Upper lobe of left lung (tissue), 6 donors: ENCODE measurements around the gene PIP4K2B. TPM values are rescaled to one million over a fixed set of nuclear protein-coding genes. Genes with fewer than 3 reads are reported as not detected.
A peak's percentile ranks its signal among the peaks of the same experiment; 100 is the strongest.

Experiments used
- ATAC-seq, 2 donors: fragments of 200-7000 bp; cut with Tn5 transposase; one replicate each; pipeline ENCODE4 v1.9.1; 2022; ENCODE audit warnings: mild to moderate bottlenecking in 2 of 2, moderate library complexity in 2 of 2; ENCODE audit not compliant: low FRiP score in 2 of 2
- DNase-seq, 2 donors: peaks; one replicate each; pipeline ENCODE4 v3.0.0-alpha.2; 2019 to 2020
- H3K27ac ChIP-seq, 4 donors: fragments of 200-600 bp; sonication (generic); one replicate each; pipeline ENCODE4 v1.5.1; 2016 to 2019
- H3K27me3 ChIP-seq, 4 donors: fragments of 200-600 bp; sonication (generic); one replicate each; pipeline ENCODE4 v1.5.1; 2017 to 2019
- H3K36me3 ChIP-seq, 4 donors: fragments of 200-600 bp; sonication (generic); one replicate each; pipeline ENCODE4 v1.5.1; 2016 to 2019
- H3K4me1 ChIP-seq, 4 donors: fragments of 200-600 bp; sonication (generic); one replicate each; pipeline ENCODE4 v1.5.1; 2018 to 2019
- H3K4me3 ChIP-seq, 4 donors: fragments of 200-600 bp; sonication (generic); one replicate each; pipeline ENCODE4 v1.5.1; 2017 to 2019; ENCODE audit warnings: mild to moderate bottlenecking in 2 of 4, moderate library complexity in 1 of 4
- H3K9me3 ChIP-seq, 4 donors: fragments of 200-600 bp; sonication (generic); one replicate each; pipeline ENCODE4 v1.5.1; 2018 to 2019
- EP300 ChIP-seq, 4 donors: sonication (generic); formaldehyde crosslinking; IDR thresholded peaks; one replicate each; pipeline ENCODE4 v1.5.1; 2017; ENCODE audit warnings: antibody characterized with exemption in 4 of 4, control low read depth in 2 of 4
- POLR2A ChIP-seq, 4 donors: fragments of 450-650 bp; IDR thresholded peaks; one replicate each; pipeline ENCODE4 v1.5.1; 2016 to 2017; ENCODE audit warnings: antibody characterized with exemption in 4 of 4, mild to moderate bottlenecking in 2 of 4
- POLR2AphosphoS5 ChIP-seq, 2 donors: sonication (generic); formaldehyde crosslinking; IDR thresholded peaks; one replicate each; pipeline ENCODE4 v1.5.1; 2017; ENCODE audit warnings: antibody characterized with exemption in 2 of 2
- WGBS, 2 donors: methylation state at CpG; one replicate each; pipeline ENCODE4 v1.1.5; 2017 to 2018; 5-methylcytosine and 5-hydroxymethylcytosine counted together
- total RNA-seq, 6 donors: library from RNA; depleted of rRNA in 4 of 6; stranded (reverse); fragments of >200 nt in 4 of 6; gene quantifications; one replicate each; pipeline versions ENCODE4 v1.1.0 to v1.2.1, GENCODE V29; 2016 to 2021
- TF ChIP-seq, protein P1 (sequence below), 6 experiments: fragments of 450-650 bp in 4 of 6; fragments of 200-600 bp in 2 of 6; sonication (generic) in 2 of 6; IDR thresholded peaks; one replicate each; pipeline ENCODE4 v1.5.1; 2016 to 2019; ENCODE audit warnings: antibody characterized with exemption in 6 of 6
- donor health status: DM: no; HTN: no; CAD: no; lungs with moderate emphysema.
- donor health status: DM: no; HTN: yes; CAD: no; lungs with severe emphysema.

Gene PIP4K2B
- total RNA-seq, 6 donors from 2014 or later, result 36.3 to 67.1 (median 38.8) TPM

DNA sequence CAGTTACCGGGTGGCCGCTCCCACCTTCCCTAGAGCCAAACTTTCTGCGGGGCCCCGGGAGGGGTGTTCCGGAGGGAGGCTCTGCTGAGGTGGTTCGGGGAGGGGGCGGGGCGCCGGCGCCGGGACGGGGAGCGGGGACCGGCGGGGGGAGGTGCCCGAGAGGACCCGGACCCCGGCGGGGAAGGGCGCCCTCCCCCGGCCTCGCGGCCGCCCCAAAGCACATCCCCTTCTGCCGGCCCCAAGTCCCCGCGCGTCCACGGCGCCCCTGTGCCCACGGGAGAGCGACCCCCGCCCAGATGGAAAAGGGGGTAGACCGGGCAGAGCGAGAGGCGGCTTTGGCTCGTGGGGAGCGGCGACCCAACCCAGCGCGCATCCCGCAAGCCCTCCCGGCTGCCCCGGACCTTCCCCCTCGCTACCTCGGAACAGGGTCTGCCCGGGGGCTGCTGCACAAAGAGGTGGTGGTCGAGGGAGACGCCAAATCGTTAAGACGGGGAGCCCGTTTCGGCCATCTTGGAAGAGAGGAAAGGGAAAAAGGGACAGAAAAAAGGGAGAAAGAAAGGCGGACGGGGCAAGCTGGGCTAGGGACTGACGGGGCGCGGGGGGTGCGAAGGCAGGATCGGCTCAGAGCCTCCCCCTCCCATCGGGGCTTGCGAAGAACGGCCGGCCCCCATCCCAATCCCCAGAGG lies 51.8 kb downstream of the PIP4K2B start:
- DNase-seq (peak in 1 of 2 donors; percentile 92), ATAC-seq (peak in 1 of 2 donors; percentile 0)
- no peaks in the 10 kb centered on the region for H3K9me3 ChIP-seq
- 2% methylated on average over 31 to 43 of the region's 64 CpGs for WGBS, 2 donors
- no peaks in the 10 kb centered on the region for H3K36me3 ChIP-seq
- TF ChIP-seq, protein P1, sequence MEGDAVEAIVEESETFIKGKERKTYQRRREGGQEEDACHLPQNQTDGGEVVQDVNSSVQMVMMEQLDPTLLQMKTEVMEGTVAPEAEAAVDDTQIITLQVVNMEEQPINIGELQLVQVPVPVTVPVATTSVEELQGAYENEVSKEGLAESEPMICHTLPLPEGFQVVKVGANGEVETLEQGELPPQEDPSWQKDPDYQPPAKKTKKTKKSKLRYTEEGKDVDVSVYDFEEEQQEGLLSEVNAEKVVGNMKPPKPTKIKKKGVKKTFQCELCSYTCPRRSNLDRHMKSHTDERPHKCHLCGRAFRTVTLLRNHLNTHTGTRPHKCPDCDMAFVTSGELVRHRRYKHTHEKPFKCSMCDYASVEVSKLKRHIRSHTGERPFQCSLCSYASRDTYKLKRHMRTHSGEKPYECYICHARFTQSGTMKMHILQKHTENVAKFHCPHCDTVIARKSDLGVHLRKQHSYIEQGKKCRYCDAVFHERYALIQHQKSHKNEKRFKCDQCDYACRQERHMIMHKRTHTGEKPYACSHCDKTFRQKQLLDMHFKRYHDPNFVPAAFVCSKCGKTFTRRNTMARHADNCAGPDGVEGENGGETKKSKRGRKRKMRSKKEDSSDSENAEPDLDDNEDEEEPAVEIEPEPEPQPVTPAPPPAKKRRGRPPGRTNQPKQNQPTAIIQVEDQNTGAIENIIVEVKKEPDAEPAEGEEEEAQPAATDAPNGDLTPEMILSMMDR (IDR thresholded peaks at IDR 0.05), result peak in 1 of 6 experiments; percentile 28
- no peak for TF ChIP-seq EP300 (IDR thresholded peaks at IDR 0.05)
- H3K27me3 ChIP-seq, result peaks cover 0 to 14% (median 2%) of the 10 kb centered on the region in 4 donors
- H3K27ac ChIP-seq, result peak overlapping the region; percentile 89 to 95 (median 92)
- peaks cover 62 to 86% (median 84%) of the 10 kb centered on the region in 4 donors for H3K4me1 ChIP-seq
- peak overlapping the region; percentile 84 to 97 (median 86) for H3K4me3 ChIP-seq

DNA sequence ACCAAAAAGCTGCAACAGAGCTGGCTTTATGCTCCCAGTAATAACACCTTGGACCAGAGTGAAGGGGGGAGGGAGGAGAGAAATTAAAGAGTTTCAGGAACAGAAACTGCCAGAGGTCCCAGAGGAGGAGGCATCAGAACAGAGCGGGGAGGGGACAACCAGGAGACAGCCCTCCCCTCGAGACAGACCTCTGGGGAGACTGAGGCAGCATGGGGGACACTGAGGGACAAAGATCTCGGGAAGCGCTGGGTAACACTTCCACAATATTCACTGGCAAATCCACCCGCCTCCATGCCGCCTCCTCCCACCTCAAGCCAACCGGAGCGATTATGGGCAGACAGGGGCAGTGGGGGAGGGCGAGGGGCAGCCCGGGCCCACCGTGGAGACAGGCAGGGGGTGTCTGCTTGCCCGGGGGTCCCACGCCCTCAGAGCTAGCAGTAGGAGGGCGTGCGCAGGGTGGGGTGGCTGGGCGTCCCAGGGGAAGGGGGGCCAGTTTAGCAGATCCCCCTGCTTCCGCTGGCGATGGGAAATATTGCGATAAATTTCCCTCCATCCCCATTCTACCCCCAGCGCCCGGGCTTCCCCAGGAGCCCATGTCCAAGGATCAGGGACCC lies 52.4 kb downstream of the PIP4K2B start:
- peaks cover 69 to 90% (median 89%) of the 10 kb centered on the region in 4 donors for H3K4me1 ChIP-seq

DNA sequence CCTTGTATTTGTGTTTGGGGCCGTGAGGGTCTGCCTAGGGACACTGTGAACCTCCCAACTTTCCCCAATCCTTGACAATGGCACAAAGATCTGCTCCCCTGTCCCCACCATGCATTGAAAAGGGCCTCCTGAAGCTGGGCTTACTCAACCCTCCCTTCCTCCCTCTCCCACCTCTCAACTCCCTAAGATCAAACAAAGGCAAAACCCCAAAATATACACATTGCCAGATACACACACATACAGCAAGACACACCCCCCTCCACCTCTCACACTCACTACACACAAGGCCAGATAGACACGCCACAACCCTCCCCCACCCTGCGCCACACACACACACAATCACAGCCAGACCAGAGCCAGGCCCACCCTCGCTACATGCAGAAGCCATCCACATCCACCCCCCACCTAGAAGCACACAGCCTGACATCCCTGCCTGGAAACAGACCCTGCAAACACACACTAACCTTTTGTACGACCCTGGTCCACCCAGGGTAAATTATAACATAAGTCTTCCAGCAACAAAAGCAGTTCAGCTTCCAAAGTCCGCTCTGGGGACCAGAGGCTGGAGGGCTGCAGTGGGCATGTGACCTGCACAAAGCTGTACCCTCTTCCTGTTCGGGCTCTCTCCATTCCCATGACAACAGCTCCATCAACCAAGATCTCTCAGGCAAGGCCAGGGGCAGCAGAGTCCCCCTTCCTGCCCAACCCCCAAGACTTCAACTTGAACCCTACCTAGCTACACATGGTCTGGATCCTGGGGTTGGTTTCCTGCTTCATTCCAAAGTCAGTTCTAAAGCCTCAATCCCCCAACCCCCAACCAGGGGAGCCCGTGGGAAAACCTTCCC lies 53.1 kb downstream of the PIP4K2B start:
- DNase-seq (no peak), ATAC-seq (no peak)
- Histone ChIP-seq H3K36me3 (no peaks in the 10 kb centered on the region), H3K27me3 (peaks cover 0 to 14% (median 2%) of the 10 kb centered on the region in 4 donors), H3K9me3 (no peaks in the 10 kb centered on the region), H3K4me3 (peak overlapping the region in 3 of 4 donors; percentile 84 to 86 (median 85)), H3K27ac (peak overlapping the region; percentile 89 to 95 (median 92)), H3K4me1 (peaks cover 70 to 93% (median 92%) of the 10 kb centered on the region in 4 donors)
- WGBS, 2 donors, result 44% methylated on average over 8 of the region's 8 CpGs
- TF ChIP-seq EP300 (IDR thresholded peaks at IDR 0.05) (no peak), POLR2AphosphoS5 (IDR thresholded peaks at IDR 0.05) (no peak), POLR2A (IDR thresholded peaks at IDR 0.05) (no peak)
- TF ChIP-seq, protein P1 (IDR thresholded peaks at IDR 0.05), result no peak

More for the DNA sequence above, 52.4 kb downstream of the PIP4K2B start:
- H3K36me3 ChIP-seq, result no peaks in the 10 kb centered on the region
- ATAC-seq (no peak), DNase-seq (peak in 1 of 2 donors; percentile 80)
- peaks cover 0 to 14% (median 2%) of the 10 kb centered on the region in 4 donors for H3K27me3 ChIP-seq
- H3K27ac ChIP-seq, result peak overlapping the region; percentile 89 to 95 (median 92)
- WGBS, 2 donors, result 6 to 10% methylated on average over 4 to 18 of the region's 21 CpGs
- no peaks in the 10 kb centered on the region for H3K9me3 ChIP-seq
- TF ChIP-seq EP300 (IDR thresholded peaks at IDR 0.05), result no peak
- no peak for TF ChIP-seq POLR2A (IDR thresholded peaks at IDR 0.05)
- TF ChIP-seq POLR2AphosphoS5 (IDR thresholded peaks at IDR 0.05), result no peak
- TF ChIP-seq, protein P1 (IDR thresholded peaks at IDR 0.05), result no peak
- peak overlapping the region; percentile 84 to 97 (median 86) for H3K4me3 ChIP-seq

DNA sequence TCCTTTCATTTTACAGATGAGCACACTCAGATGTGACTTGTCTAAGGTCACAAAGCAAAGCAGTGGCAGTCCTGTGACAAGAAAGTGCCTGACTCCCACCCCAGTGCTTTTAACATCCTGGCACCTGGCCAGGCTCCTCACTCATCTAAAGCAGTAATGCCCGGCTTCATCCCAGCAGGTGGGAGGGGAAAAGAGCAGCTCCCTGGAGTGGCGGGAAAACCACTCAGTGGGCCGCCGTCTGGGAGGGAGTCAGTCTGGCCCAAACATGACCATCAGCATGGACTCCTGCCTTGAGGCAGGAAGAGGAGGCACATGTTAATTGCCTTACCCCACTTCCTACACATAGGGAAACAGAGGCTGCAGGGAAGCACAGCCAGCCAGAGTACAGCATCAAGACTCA lies 53.8 kb downstream of the PIP4K2B start:
- TF ChIP-seq, protein P1 (IDR thresholded peaks at IDR 0.05), result no peak
- TF ChIP-seq EP300 (IDR thresholded peaks at IDR 0.05) (no peak), POLR2AphosphoS5 (IDR thresholded peaks at IDR 0.05) (no peak), POLR2A (IDR thresholded peaks at IDR 0.05) (no peak)
- no peak for ATAC-seq
- H3K27ac ChIP-seq, result peak overlapping the region in 2 of 4 donors; percentile 93 to 95
- peaks cover 0 to 14% (median 2%) of the 10 kb centered on the region in 4 donors for H3K27me3 ChIP-seq
- peaks cover 63 to 86% (median 86%) of the 10 kb centered on the region in 4 donors for H3K4me1 ChIP-seq
- no peak for DNase-seq
- H3K36me3 ChIP-seq, result no peaks in the 10 kb centered on the region
- H3K4me3 ChIP-seq, result peak overlapping the region in 1 of 4 donors; percentile 85
- WGBS, 2 donors, result 48 to 56% methylated on average over 4 of the region's 4 CpGs
- H3K9me3 ChIP-seq, result no peaks in the 10 kb centered on the region
